ENCODE results near the gene RAD18. TPM values are rescaled to one million over a fixed set of nuclear protein-coding genes. Genes with fewer than 3 reads are reported as not detected.

The RAD18 gene
- total RNA-seq, 2 experiments from 2014 or later: 39.9 to 44.8 TPM

GRCh38 chr3:8990266-8991215 is 27.3 kb upstream of the RAD18 start:
- no peaks in the 10 kb centered on the region for H3K36me3 ChIP-seq (ENCODE audit: insufficient read depth, low read length)
- ChIA-PET CTCF (ENCODE audit: unreplicated experiment) (no interaction called here), POLR2A (no interaction called here)
- intact Hi-C loops (cut with micrococcal nuclease; ENCODE audit: unreplicated experiment): no loop called here
- H3K79me2 ChIP-seq (ENCODE audit: insufficient read depth, low read depth, low read length): no peaks in the 10 kb centered on the region
- no peak overlapping the region for H2AFZ ChIP-seq (ENCODE audit: low read length)
- no peaks in the 10 kb centered on the region for H3K9me2 ChIP-seq (ENCODE audit: insufficient read depth, low read length)
- no peak for DNase-seq (ENCODE audit: low spot score)
- H3K4me1 ChIP-seq (ENCODE audit: insufficient read depth, low read length, poor library complexity, severe bottlenecking): no peaks in the 10 kb centered on the region
- TF ChIP-seq CTCF (conservative IDR thresholded peaks at IDR 0.05; ENCODE audit: low read length): no peak
- no peak for TF ChIP-seq EZH2phosphoT487 (IDR thresholded peaks at IDR 0.05; ENCODE audit: borderline replicate concordance, low read depth, low read length)
- H4K20me1 ChIP-seq (ENCODE audit: insufficient read depth, low read length): no peaks in the 10 kb centered on the region
- no peak overlapping the region for H3K27ac ChIP-seq (ENCODE audit: low read depth, low read length, poor library complexity, severe bottlenecking)
- H3K9me3 ChIP-seq (ENCODE audit: low read length): no peaks in the 10 kb centered on the region
- H3K4me2 ChIP-seq (ENCODE audit: low read length): no peak overlapping the region
- H3K4me3 ChIP-seq (ENCODE audit: low read depth, low read length, poor library complexity, severe bottlenecking): no peak overlapping the region
- BruUV-seq (replicated peaks): no TSS peak

GRCh38 chr3:8988791-8989558 is 25.7 kb upstream of the RAD18 start:
- no peak overlapping the region for H3K4me3 ChIP-seq (ENCODE audit: low read depth, low read length, poor library complexity, severe bottlenecking)
- H4K20me1 ChIP-seq (ENCODE audit: insufficient read depth, low read length): no peaks in the 10 kb centered on the region
- ChIA-PET POLR2A (interaction anchor here (2.1 kb wide), 1 partner anchor 8 kb away, joined by 7 read pairs; no protein-coding TSS in a partner anchor), CTCF (ENCODE audit: unreplicated experiment) (no interaction called here)
- no peaks in the 10 kb centered on the region for H3K79me2 ChIP-seq (ENCODE audit: insufficient read depth, low read depth, low read length)
- no peaks in the 10 kb centered on the region for H3K4me1 ChIP-seq (ENCODE audit: insufficient read depth, low read length, poor library complexity, severe bottlenecking)
- H3K27ac ChIP-seq (ENCODE audit: low read depth, low read length, poor library complexity, severe bottlenecking): no peak overlapping the region
- intact Hi-C loops (cut with micrococcal nuclease; ENCODE audit: unreplicated experiment): loop anchor here (1.0 kb wide), 1 partner anchor 313 kb away; no protein-coding TSS in a partner anchor
- H3K9me3 ChIP-seq (ENCODE audit: low read length): no peaks in the 10 kb centered on the region
- no peak for TF ChIP-seq CTCF (conservative IDR thresholded peaks at IDR 0.05; ENCODE audit: low read length)
- TF ChIP-seq EZH2phosphoT487 (IDR thresholded peaks at IDR 0.05; ENCODE audit: borderline replicate concordance, low read depth, low read length): no peak
- DNase-seq (ENCODE audit: low spot score): no peak
- no peak overlapping the region for H2AFZ ChIP-seq (ENCODE audit: low read length)
- H3K9me2 ChIP-seq (ENCODE audit: insufficient read depth, low read length): no peaks in the 10 kb centered on the region
- H3K4me2 ChIP-seq (ENCODE audit: low read length): no peak overlapping the region
- no TSS peak for BruUV-seq (replicated peaks)
- H3K36me3 ChIP-seq (ENCODE audit: insufficient read depth, low read length): no peaks in the 10 kb centered on the region
